Measurements from ENCODE around the gene A4GNT.

A4GNT gene

DNA sequence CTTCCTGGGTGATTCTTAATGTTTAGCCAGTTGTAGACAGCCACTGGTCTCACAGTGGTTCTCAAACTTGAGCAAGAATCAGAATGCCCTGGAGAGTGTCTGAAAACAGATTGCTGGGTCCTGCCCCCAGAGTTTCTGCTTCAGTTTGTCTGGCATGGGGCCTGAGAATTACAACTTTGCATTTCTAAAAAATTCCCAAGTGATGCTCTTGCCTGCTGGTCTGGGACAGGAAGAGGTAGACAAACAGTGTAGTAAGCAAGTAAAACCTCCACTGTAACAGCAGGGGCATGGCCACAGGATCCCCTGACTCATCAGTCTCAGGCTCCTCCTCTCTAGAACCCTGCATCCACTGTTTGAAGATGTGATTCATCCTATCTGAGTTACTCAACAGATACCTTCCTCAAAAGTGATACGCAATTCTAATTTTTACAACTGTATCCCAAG, 53.3 kb downstream of the A4GNT start:
- DNase-seq (ENCODE audit: low read depth) = no peak

DNA sequence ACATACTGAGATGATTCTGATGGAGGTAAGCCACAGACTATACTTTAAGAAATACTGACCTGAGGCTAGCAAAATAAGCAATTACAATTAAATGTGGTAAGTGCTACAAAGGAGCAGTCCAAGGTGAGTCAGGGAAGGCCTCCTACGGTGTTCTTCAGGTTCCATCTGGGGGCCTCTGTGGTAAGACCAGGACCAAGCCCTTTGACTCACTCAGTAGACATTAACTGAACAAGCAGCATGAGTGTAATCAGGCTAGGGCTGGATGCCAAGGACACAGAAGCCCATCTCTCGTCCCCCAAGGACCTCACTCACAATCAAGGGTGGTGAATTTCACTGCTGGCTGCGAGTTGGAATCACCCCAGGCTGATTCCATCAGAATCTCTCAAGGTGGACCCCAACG, 54.1 kb downstream of the A4GNT start:
- no peak for DNase-seq (ENCODE audit: low read depth)
